Esophagus (tissue), 2 donors: ENCODE data around the gene ZNF425. TPM values are rescaled to one million over a fixed set of nuclear protein-coding genes. Genes with fewer than 3 reads are reported as not detected.
"Not testable (repeated sequence)": the region's sequence is repeated elsewhere in the genome, so short reads cannot be mapped to it uniquely, and the experiment has no call there.

ENCODE experiments used
- H3K27ac ChIP-seq, 2 donors: one replicate each; pipeline ENCODE4 v1.5.1; 2013; ENCODE audit warnings: low read depth in 2 of 2, mild to moderate bottlenecking in 2 of 2, inconsistent platforms in 1 of 2, low read length in 1 of 2, moderate library complexity in 1 of 2
- H3K27me3 ChIP-seq, 2 donors: one replicate each; pipeline ENCODE4 v1.6.1; 2013; ENCODE audit warnings: low read length in 2 of 2, control low read depth in 1 of 2, mild to moderate bottlenecking in 1 of 2; ENCODE audit not compliant: insufficient read depth in 2 of 2, control insufficient read depth in 1 of 2
- H3K36me3 ChIP-seq, 2 donors: one replicate each; pipeline ENCODE4 v1.6.1; 2013; ENCODE audit warnings: low read length in 1 of 2; ENCODE audit not compliant: control insufficient read depth in 2 of 2, insufficient read depth in 2 of 2
- H3K4me1 ChIP-seq, 2 donors: one replicate each; pipeline ENCODE4 v1.6.1; 2013; ENCODE audit warnings: low read length in 1 of 2; ENCODE audit not compliant: control insufficient read depth in 2 of 2, insufficient read depth in 2 of 2
- H3K4me3 ChIP-seq, 2 donors: one replicate each; pipeline ENCODE4 v1.5.1; 2013; ENCODE audit warnings: low read length in 2 of 2, mild to moderate bottlenecking in 2 of 2, low read depth in 1 of 2, moderate library complexity in 1 of 2
- H3K9me3 ChIP-seq, 2 donors: one replicate each; pipeline ENCODE4 v1.6.1; 2013; ENCODE audit warnings: mild to moderate bottlenecking in 2 of 2, low read depth in 1 of 2, low read length in 1 of 2, moderate library complexity in 1 of 2; ENCODE audit not compliant: control insufficient read depth in 2 of 2, insufficient read depth in 1 of 2
- WGBS, 2 donors: extraction: QIAGEN DNeasy Blood & Tissue Kit; methylation state at CpG; one replicate each; pipeline ENCODE4 v1.1.7; 2013; 5-methylcytosine and 5-hydroxymethylcytosine counted together
- polyA plus RNA-seq, 2 donors: library from polyadenylated mRNA; stranded (reverse); fragments of 200-250 nt; gene quantifications; one replicate each; pipeline ENCODE4 v1.2.3, GENCODE V29; 2013
- donor health status: healthy with polysubstance abuse.
- donor health status: Bipolar disorder and iron deficiency.

Gene ZNF425
- polyA plus RNA-seq, 2 donors: 1.5 to 1.9 TPM

- 88 to 93% methylated on average over 2 of the region's 2 CpGs for WGBS, 2 donors
- Histone ChIP-seq H3K4me3 (no peak overlapping the region), H3K4me1 (peaks cover 0 to 9% of the 10 kb centered on the region in 2 donors), H3K36me3 (peaks cover 0 to 9% of the 10 kb centered on the region in 2 donors), H3K9me3 (no peaks in the 10 kb centered on the region), H3K27ac (no peak overlapping the region), H3K27me3 (no peaks in the 10 kb centered on the region)
These were observed 27.2 kb upstream of the ZNF425 start for GRCh38 chr7:149153346-149153745.

DNA sequence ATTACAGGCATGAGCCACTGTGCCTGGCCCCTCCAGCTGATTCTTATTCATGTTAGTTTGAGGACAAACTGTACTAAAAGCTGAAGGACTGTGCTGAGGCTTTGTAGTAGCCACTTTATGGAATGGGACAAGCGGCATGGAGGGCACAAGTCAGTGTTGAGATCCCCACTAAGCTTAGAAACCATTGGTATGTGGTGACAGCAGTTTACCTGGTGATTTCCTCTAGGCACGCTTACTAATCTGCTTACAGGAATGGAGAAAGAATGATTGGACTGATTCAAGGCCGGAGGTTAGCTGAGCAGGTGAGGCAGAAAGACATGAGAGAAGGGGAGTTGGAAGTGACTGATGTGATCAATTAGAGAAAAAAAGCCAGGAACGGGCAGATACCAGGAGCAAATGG lies 24.9 kb upstream of the ZNF425 start:
- Histone ChIP-seq H3K27me3 (no peaks in the 10 kb centered on the region), H3K4me1 (peaks cover 2 to 9% of the 10 kb centered on the region in 2 donors), H3K27ac (peak overlapping the region; percentile 24 to 34), H3K36me3 (peaks cover 0 to 8% of the 10 kb centered on the region in 2 donors), H3K9me3 (no peaks in the 10 kb centered on the region), H3K4me3 (no peak overlapping the region)
- WGBS, 2 donors: 64 to 65% methylated on average over 4 of the region's 4 CpGs

DNA sequence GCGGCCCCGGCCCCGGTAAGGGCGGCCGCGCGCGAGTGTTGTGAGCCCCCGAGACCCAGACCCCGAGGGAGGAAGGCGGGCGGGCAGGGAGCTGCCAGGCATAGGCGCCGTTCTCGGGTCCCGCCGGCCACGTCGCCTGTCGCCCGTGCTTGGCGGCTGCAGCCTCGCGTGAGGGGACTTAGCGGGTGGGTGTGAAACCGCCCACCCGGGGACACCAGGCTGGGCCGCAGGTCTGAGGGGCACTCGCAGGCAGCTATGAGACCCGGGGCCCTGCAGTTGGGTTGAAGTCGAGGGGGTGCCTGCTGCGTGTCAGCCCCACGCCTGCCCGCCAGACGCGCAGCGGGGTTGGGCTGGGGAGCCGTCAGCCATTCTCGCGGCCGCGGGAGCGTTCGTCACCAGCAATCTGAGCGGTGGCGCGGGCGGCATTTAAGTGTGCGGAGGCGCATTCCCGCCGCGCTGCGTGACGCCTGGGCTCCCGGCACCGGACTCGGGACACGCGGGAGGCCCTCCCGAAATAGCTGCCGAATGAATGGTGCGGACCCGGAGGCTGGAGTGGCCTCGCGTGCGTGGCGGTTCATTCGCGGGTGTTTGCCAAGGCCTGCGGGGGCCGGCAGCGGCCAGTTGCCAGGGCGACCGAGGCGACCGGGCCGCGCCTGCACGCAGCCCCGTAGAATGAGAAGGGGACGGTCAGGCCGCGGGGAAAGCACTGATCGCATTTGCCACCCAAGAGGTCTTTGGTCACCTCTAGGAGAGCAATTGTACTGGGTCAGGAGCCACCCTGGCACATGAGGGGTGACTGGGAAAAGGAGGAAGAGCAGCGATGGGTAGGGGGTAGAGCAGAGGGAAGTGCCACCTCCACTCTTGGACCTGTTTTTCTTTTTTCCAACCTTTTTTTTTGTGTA lies 21.9 kb upstream of the ZNF425 start:
- no peaks in the 10 kb centered on the region for H3K36me3 ChIP-seq
- peak overlapping the region; percentile 90 to 98 for H3K4me3 ChIP-seq
- 0 to 1% methylated on average over 65 to 86 of the region's 86 CpGs for WGBS, 2 donors
- H3K27ac ChIP-seq: peak overlapping the region; percentile 93 to 96
- H3K27me3 ChIP-seq: no peaks in the 10 kb centered on the region
- H3K4me1 ChIP-seq: peaks cover 2 to 7% of the 10 kb centered on the region in 2 donors
- H3K9me3 ChIP-seq: no peaks in the 10 kb centered on the region

DNA sequence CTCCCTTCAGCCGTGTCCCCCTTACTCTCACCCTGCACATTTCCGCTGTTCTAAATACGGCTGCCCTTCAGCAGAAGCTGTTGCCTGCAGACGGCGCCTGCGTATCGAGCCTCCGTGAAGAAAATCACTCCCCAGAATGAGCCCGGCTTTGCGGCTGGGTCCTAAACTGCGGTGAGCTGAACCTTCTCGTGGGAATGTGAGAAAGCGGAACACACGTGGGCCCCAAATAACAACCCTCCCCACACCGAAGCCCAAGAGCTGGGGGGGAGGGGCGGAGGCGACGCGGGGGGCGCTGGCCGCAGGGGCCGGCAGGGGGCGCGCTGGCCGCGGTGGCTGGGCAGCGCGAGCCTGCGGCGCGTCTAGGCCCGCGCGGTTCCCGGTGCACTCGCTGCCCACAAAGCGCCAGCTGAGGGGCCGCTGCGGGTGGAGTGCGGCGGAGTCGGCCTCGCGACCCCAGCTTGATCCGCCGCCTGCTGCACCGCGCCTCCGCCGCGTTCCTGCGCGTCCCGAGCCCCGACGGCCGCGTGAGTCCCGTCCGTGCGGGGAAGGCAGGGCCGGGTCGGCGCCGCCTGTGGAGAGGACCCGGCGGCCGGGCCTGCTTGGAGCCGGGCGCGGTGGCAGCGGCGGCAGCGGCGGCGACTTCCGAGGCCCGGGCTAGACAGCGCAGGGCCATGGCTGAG lies 21.1 kb upstream of the ZNF425 start, which contains the start of gene ZNF398:
ZNF398 (plus strand) TSS at position 382 of the 680 bp plus-strand sequence; CDS start at position 672, 290 bp downstream.
- Histone ChIP-seq H3K27ac (peak within 1 kb of the TSS; percentile 93 to 96), H3K27me3 (no peaks in the 10 kb centered on the region), H3K4me3 (peak within 1 kb of the TSS; percentile 90 to 98), H3K36me3 (no peaks in the 10 kb centered on the region), H3K4me1 (peaks cover 2 to 7% of the 10 kb centered on the region in 2 donors), H3K9me3 (no peaks in the 10 kb centered on the region)
- WGBS, 2 donors: 0 to 1% methylated on average over 66 to 79 of the region's 79 CpGs

DNA sequence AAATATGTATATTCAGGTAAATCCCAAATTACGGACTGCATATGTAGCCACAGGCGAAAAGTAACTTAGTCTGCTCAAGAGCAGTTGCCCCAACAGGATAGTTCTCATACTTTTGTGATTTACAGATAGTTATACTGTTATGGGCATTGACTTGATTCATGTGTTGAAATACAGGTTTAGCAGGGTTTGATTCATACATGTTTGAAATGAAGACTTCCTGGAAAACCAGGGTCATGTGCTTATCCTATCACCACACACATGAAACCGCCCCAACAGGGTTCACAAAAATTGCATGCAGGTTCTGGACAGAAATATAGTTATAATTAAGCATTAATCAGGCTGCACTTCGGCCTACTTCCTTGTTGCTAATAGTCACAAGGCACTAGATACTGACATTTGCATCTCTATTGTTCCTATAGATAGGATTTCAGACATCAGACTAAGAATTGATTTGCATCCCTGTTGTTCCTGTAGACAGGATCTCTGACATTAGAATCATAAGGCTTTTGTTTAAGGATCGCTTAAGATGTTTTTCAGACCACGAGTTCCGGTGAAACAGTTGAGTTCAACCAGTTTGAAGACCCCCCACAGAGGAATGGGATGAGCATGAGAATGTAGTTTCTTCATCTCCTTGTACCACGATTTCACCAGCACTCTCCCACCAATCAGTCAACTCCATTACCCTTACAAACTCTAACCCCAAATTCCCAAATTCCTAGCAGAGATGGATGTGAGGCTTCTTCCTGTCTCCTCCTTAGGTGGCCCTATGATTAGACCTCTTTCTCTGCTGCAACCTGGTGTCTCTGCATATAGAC lies 19.1 kb upstream of the ZNF425 start:
- Histone ChIP-seq H3K27me3 (no peaks in the 10 kb centered on the region), H3K36me3 (no peaks in the 10 kb centered on the region), H3K4me1 (peaks cover 2 to 3% of the 10 kb centered on the region in 2 donors), H3K27ac (peak overlapping the region; percentile 76 to 92), H3K4me3 (no peak overlapping the region), H3K9me3 (no peaks in the 10 kb centered on the region)
- 52 to 71% methylated on average over 8 of the region's 8 CpGs for WGBS, 2 donors

GRCh38 chr7:149144436-149144922 lies 18.4 kb upstream of the ZNF425 start:
- 45 to 65% methylated on average over 14 of the region's 14 CpGs for WGBS, 2 donors
- Histone ChIP-seq H3K4me3 (peak overlapping the region in 1 of 2 donors; percentile 18), H3K27ac (peak overlapping the region; percentile 87 to 88)

DNA sequence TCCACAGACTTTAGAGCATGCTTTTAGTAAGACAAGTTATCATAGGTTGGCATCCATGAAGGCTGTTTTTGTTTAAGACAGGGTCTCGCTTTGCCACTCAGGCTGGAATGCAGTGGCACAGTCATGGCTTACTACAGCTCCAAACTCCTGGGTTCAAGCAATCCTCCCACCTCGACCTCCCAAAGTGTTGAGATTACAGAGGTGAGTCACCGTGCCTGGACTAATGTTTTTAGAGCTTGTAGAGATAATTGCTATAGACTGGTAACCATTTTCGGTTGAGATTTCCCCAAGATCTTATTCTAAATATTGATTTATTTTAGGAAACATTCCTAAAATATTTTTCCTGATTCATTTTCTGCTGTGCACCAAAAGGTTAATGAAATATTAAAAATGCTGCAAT lies 15.8 kb upstream of the ZNF425 start:
- 86 to 90% methylated on average over 4 of the region's 4 CpGs for WGBS, 2 donors

More at GRCh38 chr7:149144436-149144922, 18.4 kb upstream of the ZNF425 start:
- H3K4me1 ChIP-seq, H3K36me3 ChIP-seq, H3K27me3 ChIP-seq, H3K9me3 ChIP-seq: not testable (repeated sequence)

GRCh38 chr7:149140831-149141230 lies 14.7 kb upstream of the ZNF425 start:
- Histone ChIP-seq H3K4me3 (no peak overlapping the region), H3K9me3 (no peaks in the 10 kb centered on the region), H3K4me1 (peaks cover 0 to 3% of the 10 kb centered on the region in 2 donors), H3K36me3 (no peaks in the 10 kb centered on the region), H3K27me3 (no peaks in the 10 kb centered on the region), H3K27ac (no peak overlapping the region)
- WGBS, 2 donors: 79% methylated on average over 3 of the region's 3 CpGs

More for the DNA sequence above, 15.8 kb upstream of the ZNF425 start:
- Histone ChIP-seq H3K27ac (no peak overlapping the region), H3K36me3 (no peaks in the 10 kb centered on the region), H3K4me1 (peaks cover 2 to 3% of the 10 kb centered on the region in 2 donors), H3K27me3 (no peaks in the 10 kb centered on the region), H3K9me3 (no peaks in the 10 kb centered on the region), H3K4me3 (no peak overlapping the region)

DNA sequence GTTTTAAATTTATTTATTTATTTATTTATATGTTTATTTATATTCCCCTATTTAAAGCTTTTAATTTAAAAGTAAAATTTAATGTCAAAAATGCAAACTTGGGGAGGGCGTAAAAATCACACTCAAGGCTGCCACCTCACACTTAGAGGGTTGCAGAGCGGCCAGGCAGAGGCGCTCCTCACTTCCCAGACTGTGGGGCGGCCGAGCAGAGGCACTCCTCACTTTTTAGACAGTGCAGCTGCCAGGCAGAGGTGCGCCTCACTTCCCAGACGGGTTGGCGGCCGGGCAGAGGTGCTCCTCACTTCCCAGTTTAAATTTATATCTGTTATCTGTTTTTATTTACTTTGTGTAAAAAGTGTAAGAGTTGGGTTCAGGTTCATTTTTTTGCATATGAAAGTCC lies 10.0 kb upstream of the ZNF425 start:
- no peaks in the 10 kb centered on the region for H3K4me1 ChIP-seq
- H3K4me3 ChIP-seq: no peak overlapping the region
- H3K27me3 ChIP-seq: no peaks in the 10 kb centered on the region
- no peak overlapping the region for H3K27ac ChIP-seq
- no peaks in the 10 kb centered on the region for H3K9me3 ChIP-seq
- WGBS, 2 donors: 96 to 99% methylated on average over 9 of the region's 9 CpGs
- no peaks in the 10 kb centered on the region for H3K36me3 ChIP-seq
